OCI-M2 (cell line): ENCODE measurements around the gene LPIN1.
"Not testable (repeated sequence)": the region's sequence is repeated elsewhere in the genome, so short reads cannot be mapped to it uniquely, and the experiment has no call there.

Experiments
- DNase-seq: peaks from one replicate; lab custom pipeline; 2025; ENCODE audit not compliant: unreplicated experiment; lab: John Stamatoyannopoulos, UW

LPIN1 gene

DNA sequence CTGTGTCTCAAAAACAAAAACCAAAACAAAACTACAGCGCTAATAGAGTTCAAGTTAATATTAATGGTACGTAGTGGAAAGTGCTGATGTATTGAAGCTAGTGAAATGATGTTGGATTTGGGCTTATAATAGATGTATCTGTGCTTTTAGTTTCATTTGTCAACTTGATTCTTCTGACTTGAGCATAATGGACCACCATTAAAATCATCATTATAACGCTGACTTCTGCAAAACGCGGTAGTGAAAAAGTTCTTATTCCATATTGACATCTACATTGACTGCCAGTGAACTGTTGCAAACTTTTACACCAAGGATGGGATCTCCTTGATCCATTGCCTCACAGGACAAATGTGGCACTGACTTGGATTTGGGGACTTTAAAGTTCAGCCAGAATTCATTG, 85.0 kb downstream of the LPIN1 start:
- no peak for DNase-seq

- no peak for DNase-seq
Observed at GRCh38 chr2:11832531-11832930, 86.1 kb downstream of the LPIN1 start.

- DNase-seq, result no peak
Observed at GRCh38 chr2:11833601-11834000, 87.2 kb downstream of the LPIN1 start.

GRCh38 chr2:11835403-11835802, 89.0 kb downstream of the LPIN1 start:
- DNase-seq, result no peak

- DNase-seq, result no peak
Observed at GRCh38 chr2:11836647-11837219, 90.3 kb downstream of the LPIN1 start.

DNA sequence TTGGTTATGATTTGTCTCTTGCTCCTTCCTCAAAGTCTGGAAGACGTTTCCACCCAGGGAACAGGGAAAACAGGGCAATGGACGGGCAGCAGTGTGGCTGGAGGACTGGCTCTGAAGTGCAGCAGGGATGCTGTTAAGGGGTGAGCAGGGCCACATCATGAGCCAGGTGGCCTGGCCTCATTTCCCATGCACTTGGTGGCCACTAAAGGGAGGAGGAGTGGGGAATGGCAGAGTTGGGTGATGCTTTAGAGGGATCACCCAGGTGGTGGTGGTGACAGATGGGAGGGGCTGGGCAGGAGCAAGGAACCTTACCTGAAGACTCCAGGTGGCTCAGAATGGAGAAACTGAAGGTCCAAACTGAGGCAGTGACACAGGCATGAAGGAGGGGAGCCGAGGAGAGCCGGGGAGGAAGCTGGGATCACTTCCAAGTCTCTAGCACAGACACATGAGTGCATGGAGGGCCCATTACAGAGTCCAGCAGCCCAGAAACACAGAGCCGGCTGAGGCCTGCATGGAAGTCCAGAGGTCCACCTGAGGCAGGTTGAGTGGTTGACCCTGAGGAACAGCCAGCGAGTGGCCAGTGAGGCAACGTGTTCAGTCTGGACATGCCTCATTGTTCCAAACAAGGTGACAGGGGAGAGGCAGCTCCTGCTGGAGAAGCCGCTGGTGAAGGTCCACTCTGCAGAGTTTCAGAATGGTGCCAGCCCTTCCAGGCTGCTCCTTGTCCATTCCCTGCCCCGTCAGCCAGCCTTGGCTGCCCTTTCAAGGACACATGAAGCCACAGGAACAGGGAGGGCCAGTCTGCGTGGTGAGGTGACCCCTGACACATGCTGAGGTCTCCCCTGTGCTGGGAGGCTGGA, 91.7 kb downstream of the LPIN1 start:
- no peak for DNase-seq

DNA sequence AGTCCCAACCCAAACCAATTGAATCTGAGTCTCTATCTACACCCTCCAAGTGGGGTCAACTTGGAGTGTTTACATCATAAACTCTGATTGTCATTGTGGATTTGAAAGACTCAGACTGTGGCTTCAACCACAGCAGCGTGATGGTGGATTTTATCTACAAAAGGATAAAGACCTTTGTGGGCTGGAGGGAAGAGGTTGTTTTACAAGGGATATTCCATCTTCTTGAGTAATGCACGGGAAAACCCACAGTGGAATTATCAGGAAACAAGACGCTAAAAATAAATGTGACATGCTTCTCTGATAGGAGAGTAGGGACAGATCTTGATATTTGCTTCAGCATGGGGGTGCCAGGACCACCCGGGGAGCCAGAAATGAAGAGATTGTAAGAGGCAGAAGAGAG, 93.5 kb downstream of the LPIN1 start:
- DNase-seq, result no peak

GRCh38 chr2:11842336-11842735, 95.9 kb downstream of the LPIN1 start:
- no peak for DNase-seq

DNA sequence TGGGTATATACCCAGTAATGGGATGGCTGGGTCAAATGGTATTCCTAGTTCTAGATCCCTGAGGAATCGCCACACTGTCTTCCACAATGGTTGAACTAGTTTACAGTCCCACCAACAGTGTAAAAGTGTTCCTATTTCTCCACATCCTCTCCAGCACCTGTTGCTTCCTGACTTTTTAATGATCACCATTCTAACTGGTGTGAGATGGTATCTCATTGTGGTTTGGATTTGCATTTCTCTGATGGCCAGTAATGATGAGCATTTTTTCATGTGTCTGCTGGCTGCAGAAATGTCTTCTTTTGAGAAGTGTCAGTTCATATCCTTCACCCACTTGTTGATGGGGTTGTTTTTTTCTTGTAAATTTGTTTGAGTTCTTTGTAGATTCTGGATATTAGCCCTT, 98.4 kb downstream of the LPIN1 start:
- not testable (repeated sequence) for DNase-seq

- DNase-seq, result not testable (repeated sequence)
Observed at GRCh38 chr2:11847935-11848334, 101.5 kb downstream of the LPIN1 start.

DNA sequence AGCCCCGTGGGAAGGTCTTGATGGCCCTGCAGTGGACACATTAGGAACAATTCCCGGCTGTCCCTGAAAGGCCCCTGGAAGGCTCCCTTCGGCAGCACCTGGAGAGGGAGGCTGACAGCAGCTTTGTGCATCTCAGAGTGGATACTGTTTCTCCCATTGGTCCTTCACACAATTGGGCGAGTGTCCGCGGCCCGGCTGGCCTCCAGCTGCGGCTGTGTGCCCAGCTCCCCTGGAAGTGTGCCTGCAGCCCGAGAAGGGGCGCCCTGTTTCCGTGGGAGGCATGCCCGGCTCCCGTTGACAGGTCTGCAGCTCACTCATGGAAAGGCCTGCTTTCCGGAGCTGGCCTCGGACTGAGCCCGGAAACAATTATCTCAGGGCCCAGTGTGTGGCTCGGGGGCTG, 103.7 kb downstream of the LPIN1 start:
- no peak for DNase-seq

DNA sequence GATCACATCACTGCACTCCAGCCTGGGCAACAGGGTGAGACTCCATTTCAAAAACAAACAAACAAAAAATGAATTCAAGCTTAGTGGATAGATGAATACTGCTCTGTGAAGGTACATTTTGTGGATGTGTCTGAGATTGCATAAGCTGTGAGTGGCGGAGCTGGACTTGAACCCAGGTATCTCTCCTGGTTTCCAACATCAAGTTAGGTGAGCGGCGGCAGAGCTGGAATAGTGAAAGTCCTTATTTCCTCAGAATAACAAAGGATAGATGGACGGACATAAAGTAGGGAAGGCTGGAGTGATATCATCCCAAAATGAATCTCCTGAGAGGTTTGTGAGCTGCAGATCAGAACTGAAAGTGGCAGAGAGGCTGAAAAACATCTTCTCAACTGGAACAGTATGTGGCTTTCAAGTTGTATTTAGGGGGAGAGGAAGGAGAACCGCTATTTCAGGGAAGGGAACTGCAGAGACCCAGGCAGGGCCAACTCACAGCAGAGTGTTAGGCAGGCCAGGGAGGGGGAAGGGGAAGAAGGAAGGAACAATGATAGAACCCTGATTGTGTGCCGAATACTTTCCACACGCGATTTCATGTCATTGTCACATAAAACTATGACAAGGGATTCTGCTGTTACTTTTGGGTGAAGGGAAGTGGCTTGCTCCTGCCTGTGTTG, 106.2 kb downstream of the LPIN1 start:
- DNase-seq, result no peak

DNA sequence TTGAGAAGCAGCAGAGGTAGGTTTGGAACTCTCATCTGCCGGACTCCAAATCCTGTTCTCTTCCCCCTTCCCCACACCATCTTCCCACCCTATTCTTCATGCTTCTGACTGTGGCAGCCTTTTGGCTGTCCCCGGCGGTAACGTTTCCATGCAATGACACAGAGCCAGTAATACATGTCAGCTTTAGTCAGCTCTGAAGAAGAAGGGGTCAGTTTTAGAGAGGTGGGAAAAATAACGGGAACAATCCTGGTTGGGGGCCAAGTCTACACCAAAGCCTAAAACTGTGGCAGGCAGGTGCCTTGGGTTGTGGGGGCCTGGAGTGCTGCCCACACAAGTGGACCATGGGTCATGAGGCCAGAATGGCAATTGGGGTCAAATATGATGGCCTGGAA, 106.8 kb downstream of the LPIN1 start:
- no peak for DNase-seq

GRCh38 chr2:11855064-11855760, 108.8 kb downstream of the LPIN1 start:
- no peak for DNase-seq

GRCh38 chr2:11856095-11856494, 109.7 kb downstream of the LPIN1 start:
- DNase-seq, result no peak

- DNase-seq, result no peak
Observed at GRCh38 chr2:11858883-11859282, 112.5 kb downstream of the LPIN1 start.

DNA sequence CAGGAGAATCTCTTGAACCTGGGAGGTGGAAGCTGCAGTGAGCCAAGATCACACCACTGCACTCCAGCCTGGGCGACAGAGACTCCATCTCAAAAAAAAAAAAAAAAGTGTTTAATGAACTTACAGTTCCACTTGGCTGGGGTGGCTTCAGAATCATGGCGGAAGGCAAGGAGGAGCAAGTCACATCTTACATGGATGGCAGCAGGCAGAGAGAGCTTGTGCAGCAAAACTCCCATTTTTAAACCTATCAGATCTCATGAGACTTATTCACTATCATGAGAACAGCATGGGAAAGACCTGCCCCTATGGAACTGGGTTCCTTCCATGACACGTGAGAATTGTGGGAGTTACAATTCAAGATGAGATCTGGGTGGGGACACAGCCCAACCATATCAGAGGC, 113.5 kb downstream of the LPIN1 start:
- not testable (repeated sequence) for DNase-seq

- no peak for DNase-seq
Observed at GRCh38 chr2:11861044-11861443, 114.6 kb downstream of the LPIN1 start.

DNA sequence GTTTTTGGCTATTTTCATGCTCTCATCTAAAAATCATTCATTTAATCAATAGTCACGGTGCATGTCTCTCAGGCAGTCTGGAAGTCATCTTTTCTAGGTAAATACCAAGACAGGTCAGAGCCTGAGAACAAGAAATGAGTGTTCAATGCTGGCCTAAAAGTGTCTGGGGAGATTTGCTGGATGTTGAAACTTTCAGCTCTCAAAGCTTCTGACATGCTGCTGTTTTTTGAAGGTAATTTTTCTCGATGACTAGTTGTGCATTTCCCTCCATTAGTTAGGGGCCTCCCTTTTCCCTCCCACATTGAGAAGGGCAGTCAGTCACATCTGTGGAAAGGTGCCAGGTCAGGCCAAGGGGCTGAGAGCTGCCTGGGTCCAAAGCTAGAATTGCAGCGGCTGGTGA, 115.6 kb downstream of the LPIN1 start:
- no peak for DNase-seq

- no peak for DNase-seq
Observed at GRCh38 chr2:11863103-11863502, 116.7 kb downstream of the LPIN1 start.

DNA sequence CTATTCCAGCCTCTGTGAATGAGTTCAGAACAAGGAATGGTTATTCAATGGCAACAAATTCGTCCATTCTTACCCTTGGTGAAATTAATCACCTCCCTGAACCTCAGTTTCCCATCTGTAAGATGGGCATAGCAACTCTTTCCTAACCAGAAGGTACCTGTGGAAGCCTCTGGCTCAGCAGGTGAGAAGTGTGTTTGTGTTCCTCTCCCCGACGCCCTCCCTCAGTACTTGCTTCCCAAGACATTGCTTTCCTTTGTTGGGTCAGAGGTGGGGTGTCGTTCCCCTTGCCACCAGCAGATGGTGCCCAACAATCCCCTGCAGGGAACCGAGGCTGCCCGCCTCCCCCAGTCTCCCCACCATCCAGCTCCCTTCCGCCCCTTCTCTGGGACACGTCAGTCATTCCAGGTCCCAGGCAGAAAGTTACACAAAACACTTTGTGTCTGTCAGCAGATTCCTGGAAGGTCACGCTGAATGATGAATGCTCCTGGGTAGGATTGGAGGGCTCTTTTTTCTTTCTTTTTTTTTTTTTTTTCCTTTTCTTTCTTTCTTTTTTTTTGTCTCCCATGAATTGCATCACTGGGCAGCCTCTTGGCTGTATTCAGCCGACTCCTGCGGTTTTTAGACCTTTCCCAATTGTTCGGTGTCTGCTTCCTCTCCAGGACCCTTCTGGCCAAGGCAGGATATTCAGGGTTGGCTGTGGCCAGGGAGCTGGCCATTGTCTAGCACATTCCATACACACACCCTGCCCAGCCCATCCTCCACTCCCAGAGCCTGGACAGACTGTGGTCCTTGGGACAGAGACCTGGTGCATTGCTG, 117.3 kb downstream of the LPIN1 start:
- no peak for DNase-seq
